ENCODE results near the gene CPNE4. TPM values are rescaled to one million over a fixed set of nuclear protein-coding genes. Genes with fewer than 3 reads are reported as not detected.

Gene CPNE4
- total RNA-seq, 1 experiment from 2014 or later: not detected

DNA sequence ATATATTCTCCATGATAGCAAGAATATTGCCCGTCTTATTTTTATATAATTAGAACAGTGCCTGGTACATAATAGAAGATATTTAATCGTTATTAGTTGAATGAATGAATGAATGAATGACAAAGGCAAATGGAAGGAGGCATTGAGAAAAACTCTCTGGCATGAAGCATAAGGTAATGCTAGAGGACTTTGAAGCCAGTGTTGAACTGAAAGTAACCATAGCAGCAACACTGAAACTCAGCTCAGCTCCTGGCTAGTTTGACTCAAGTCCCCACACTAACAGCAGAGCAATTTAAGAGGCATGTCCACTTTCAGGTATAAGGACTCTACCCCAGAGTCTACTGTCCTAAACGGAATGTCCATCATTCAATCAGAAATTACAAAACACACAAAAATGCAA, 227.0 kb downstream of the CPNE4 start:
- no peaks in the 10 kb centered on the region for H3K79me2 ChIP-seq (ENCODE audit: low read length)
- POLR2A ChIA-PET (ENCODE audit: unreplicated experiment): no interaction called here
- no peak overlapping the region for H3K27ac ChIP-seq (ENCODE audit: low read length)
- no peaks in the 10 kb centered on the region for H3K4me1 ChIP-seq (ENCODE audit: insufficient read depth, low read length)
- no peaks in the 10 kb centered on the region for H3F3A ChIP-seq (ENCODE audit: low read length, unreplicated experiment)
- no peak overlapping the region for H3K4me3 ChIP-seq (ENCODE audit: low read length)
- no peak overlapping the region for H3K4me2 ChIP-seq (ENCODE audit: low read length)
- no peak for ATAC-seq
- CTCF ChIA-PET: no interaction called here
- intact Hi-C loops (cut with micrococcal nuclease): no loop called here
- BruUV-seq (replicated peaks): no TSS peak
- H4K20me1 ChIP-seq (ENCODE audit: low read length): no peaks in the 10 kb centered on the region
- H3K27me3 ChIP-seq (ENCODE audit: low read length): no peaks in the 10 kb centered on the region
- DNase-seq: no peak
- no peak overlapping the region for H2AFZ ChIP-seq (ENCODE audit: low read length)
- no peaks in the 10 kb centered on the region for H3K9me3 ChIP-seq (ENCODE audit: low read length)
- no peaks in the 10 kb centered on the region for H3K9me2 ChIP-seq (replicated peaks; ENCODE audit: low read length)
- H3K36me3 ChIP-seq (ENCODE audit: low read depth, low read length): no peaks in the 10 kb centered on the region
- H3K9ac ChIP-seq (ENCODE audit: low read length): no peak overlapping the region
- TF ChIP-seq EZH2 (IDR thresholded peaks at IDR 0.05; ENCODE audit: low read length, unreplicated experiment) (no peak), EZH2phosphoT487 (IDR thresholded peaks at IDR 0.05; ENCODE audit: borderline replicate concordance, low read length) (no peak), CTCF (conservative IDR thresholded peaks at IDR 0.05; ENCODE audit: low read depth, low read length) (no peak)

- Histone ChIP-seq H3K4me2 (ENCODE audit: low read length) (no peak overlapping the region), H3K27me3 (ENCODE audit: low read length) (no peaks in the 10 kb centered on the region), H3F3A (ENCODE audit: low read length, unreplicated experiment) (no peaks in the 10 kb centered on the region), H3K4me1 (ENCODE audit: insufficient read depth, low read length) (no peaks in the 10 kb centered on the region), H3K27ac (ENCODE audit: low read length) (no peak overlapping the region), H3K9me3 (ENCODE audit: low read length) (no peaks in the 10 kb centered on the region), H3K36me3 (ENCODE audit: low read depth, low read length) (no peaks in the 10 kb centered on the region), H3K9me2 (replicated peaks; ENCODE audit: low read length) (no peaks in the 10 kb centered on the region), H4K20me1 (ENCODE audit: low read length) (no peaks in the 10 kb centered on the region), H2AFZ (ENCODE audit: low read length) (no peak overlapping the region), H3K79me2 (ENCODE audit: low read length) (no peaks in the 10 kb centered on the region), H3K9ac (ENCODE audit: low read length) (no peak overlapping the region), H3K4me3 (ENCODE audit: low read length) (no peak overlapping the region)
- ATAC-seq: no peak
- ChIA-PET CTCF (no interaction called here), POLR2A (ENCODE audit: unreplicated experiment) (no interaction called here)
- DNase-seq: no peak
- BruUV-seq (replicated peaks): no TSS peak
- no peak for TF ChIP-seq EZH2 (IDR thresholded peaks at IDR 0.05; ENCODE audit: low read length, unreplicated experiment)
- no peak for TF ChIP-seq CTCF (conservative IDR thresholded peaks at IDR 0.05; ENCODE audit: low read depth, low read length)
- no peak for TF ChIP-seq EZH2phosphoT487 (IDR thresholded peaks at IDR 0.05; ENCODE audit: borderline replicate concordance, low read length)
- intact Hi-C loops (cut with micrococcal nuclease): no loop called here
Observed at GRCh38 chr3:131806736-131807135, 228.1 kb downstream of the CPNE4 start.

GRCh38 chr3:131804565-131805133, 230.2 kb downstream of the CPNE4 start:
- TF ChIP-seq EZH2 (IDR thresholded peaks at IDR 0.05; ENCODE audit: low read length, unreplicated experiment) (no peak), EZH2phosphoT487 (IDR thresholded peaks at IDR 0.05; ENCODE audit: borderline replicate concordance, low read length) (no peak), CTCF (conservative IDR thresholded peaks at IDR 0.05; ENCODE audit: low read depth, low read length) (no peak)
- no peaks in the 10 kb centered on the region for H3K79me2 ChIP-seq (ENCODE audit: low read length)
- H3K27me3 ChIP-seq (ENCODE audit: low read length): no peaks in the 10 kb centered on the region

More at GRCh38 chr3:131804565-131805133, 230.2 kb downstream of the CPNE4 start:
- ATAC-seq (no peak), DNase-seq (no peak)
- H3K9me3 ChIP-seq (ENCODE audit: low read length): no peaks in the 10 kb centered on the region
- H4K20me1 ChIP-seq (ENCODE audit: low read length): no peaks in the 10 kb centered on the region
- H3K9ac ChIP-seq (ENCODE audit: low read length): no peak overlapping the region
- intact Hi-C loops (cut with micrococcal nuclease): no loop called here
- no peaks in the 10 kb centered on the region for H3K4me1 ChIP-seq (ENCODE audit: insufficient read depth, low read length)
- ChIA-PET CTCF (no interaction called here), POLR2A (ENCODE audit: unreplicated experiment) (no interaction called here)
- no peak overlapping the region for H2AFZ ChIP-seq (ENCODE audit: low read length)
- H3K9me2 ChIP-seq (replicated peaks; ENCODE audit: low read length): no peaks in the 10 kb centered on the region
- no TSS peak for BruUV-seq (replicated peaks)
- H3F3A ChIP-seq (ENCODE audit: low read length, unreplicated experiment): no peaks in the 10 kb centered on the region
- no peak overlapping the region for H3K4me2 ChIP-seq (ENCODE audit: low read length)
- no peaks in the 10 kb centered on the region for H3K36me3 ChIP-seq (ENCODE audit: low read depth, low read length)
- no peak overlapping the region for H3K27ac ChIP-seq (ENCODE audit: low read length)
- H3K4me3 ChIP-seq (ENCODE audit: low read length): no peak overlapping the region
